ENCODE results near the gene ABCE1.

DNA sequence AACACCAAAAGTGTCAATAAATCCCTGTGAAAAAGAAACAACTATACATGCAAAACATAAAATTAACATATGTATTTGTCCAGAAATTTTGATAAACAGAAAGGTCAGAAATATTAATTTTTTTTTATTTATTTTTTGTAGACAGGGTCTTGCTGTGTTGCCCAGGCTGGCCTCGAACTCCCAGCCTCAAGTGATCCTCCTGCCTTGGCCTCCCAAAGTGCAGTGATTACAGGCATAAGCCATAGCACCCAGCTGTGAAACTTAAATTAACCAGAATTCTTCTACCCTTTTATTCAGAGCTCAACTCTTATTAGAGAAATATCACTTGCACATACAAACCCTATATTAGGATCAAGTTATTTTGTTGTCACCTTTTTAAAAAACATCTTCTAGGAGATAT lies 16.4 kb upstream of the ABCE1 start:
- TF ChIP-seq, protein P1, sequence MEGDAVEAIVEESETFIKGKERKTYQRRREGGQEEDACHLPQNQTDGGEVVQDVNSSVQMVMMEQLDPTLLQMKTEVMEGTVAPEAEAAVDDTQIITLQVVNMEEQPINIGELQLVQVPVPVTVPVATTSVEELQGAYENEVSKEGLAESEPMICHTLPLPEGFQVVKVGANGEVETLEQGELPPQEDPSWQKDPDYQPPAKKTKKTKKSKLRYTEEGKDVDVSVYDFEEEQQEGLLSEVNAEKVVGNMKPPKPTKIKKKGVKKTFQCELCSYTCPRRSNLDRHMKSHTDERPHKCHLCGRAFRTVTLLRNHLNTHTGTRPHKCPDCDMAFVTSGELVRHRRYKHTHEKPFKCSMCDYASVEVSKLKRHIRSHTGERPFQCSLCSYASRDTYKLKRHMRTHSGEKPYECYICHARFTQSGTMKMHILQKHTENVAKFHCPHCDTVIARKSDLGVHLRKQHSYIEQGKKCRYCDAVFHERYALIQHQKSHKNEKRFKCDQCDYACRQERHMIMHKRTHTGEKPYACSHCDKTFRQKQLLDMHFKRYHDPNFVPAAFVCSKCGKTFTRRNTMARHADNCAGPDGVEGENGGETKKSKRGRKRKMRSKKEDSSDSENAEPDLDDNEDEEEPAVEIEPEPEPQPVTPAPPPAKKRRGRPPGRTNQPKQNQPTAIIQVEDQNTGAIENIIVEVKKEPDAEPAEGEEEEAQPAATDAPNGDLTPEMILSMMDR (IDR thresholded peaks at IDR 0.05), result no peak
- TF ChIP-seq POLR2A (IDR thresholded peaks at IDR 0.05), result no peak

Data from tibial nerve (tissue), 3 donors.